NT2/D1 (cell line): ENCODE data around the gene ZNF436.
"Not testable (repeated sequence)": the region's sequence is repeated elsewhere in the genome, so short reads cannot be mapped to it uniquely, and the experiment has no call there.

ENCODE experiments used
- DNase-seq: peaks from one replicate; pipeline ENCODE4 v3.0.0-alpha.2; 2011; ENCODE audit warnings: low read depth, low spot score
- H3K27me3 ChIP-seq: 2 replicates; pipeline ENCODE4 v1.6.0; 2011; ENCODE audit warnings: mild to moderate bottlenecking; ENCODE audit not compliant: insufficient read length, insufficient read depth
- H3K36me3 ChIP-seq: 2 replicates; pipeline ENCODE4 v1.6.1; 2011; ENCODE audit warnings: mild to moderate bottlenecking, low read length, mixed read lengths; ENCODE audit not compliant: insufficient read depth, insufficient read length
- H3K4me1 ChIP-seq: 2 replicates; pipeline ENCODE4 v1.5.1; 2011; ENCODE audit not compliant: insufficient read depth, insufficient read length
- H3K4me3 ChIP-seq: 2 replicates; pipeline ENCODE4 v1.5.1; 2011; ENCODE audit warnings: low read depth; ENCODE audit not compliant: insufficient read length
- H3K9ac ChIP-seq: 2 replicates; pipeline ENCODE4 v1.6.0; 2011; ENCODE audit warnings: low read depth; ENCODE audit not compliant: insufficient read length
- H3K9me3 ChIP-seq: 2 replicates; pipeline ENCODE4 v1.5.1; 2011; ENCODE audit warnings: mild to moderate bottlenecking, low read length; ENCODE audit not compliant: insufficient read depth
- SUZ12 ChIP-seq: IDR thresholded peaks from 2 replicates; pipeline ENCODE4 v1.6.1; 2011; ENCODE audit not compliant: insufficient read length, insufficient read depth; ENCODE audit errors: extremely low read depth
- YY1 ChIP-seq: IDR thresholded peaks from 2 replicates; pipeline ENCODE4 v1.6.1; 2011; ENCODE audit not compliant: insufficient read length, insufficient read depth
- ZNF274 ChIP-seq: IDR thresholded peaks from 2 replicates; pipeline ENCODE4 v1.6.1; 2011; ENCODE audit warnings: mild to moderate bottlenecking, low read depth, low read length

ZNF436 gene

DNA sequence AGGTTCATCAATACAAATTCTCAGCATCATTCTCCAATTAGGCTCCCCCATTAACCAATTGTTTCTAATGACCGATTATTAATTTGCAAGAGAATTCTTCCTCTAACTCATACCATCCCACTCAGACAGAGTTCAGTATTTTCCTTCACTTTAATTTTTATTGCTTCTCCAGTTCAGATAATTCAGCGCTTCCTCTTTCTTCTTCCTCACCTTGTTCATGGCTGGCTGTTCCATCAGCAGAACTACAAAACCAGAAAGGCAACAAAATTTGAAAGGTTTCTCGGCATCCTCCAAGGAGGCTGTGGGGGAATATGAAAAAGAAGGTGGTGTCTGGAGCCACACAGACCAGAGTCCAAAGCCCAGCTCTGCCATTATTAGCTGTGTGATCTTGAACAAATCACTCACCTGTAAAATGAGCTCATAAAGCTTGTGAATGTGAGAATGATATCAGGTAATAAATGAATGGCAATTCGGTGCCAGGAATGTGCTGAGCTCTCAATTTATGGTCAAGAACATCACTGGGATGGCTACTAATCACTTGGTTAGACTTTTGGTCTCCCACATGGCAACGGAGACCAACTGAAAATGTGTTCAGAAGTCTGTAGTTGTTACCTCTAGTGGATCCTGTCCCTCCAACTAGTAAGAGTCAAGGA lies 11.7 kb upstream of the ZNF436 start:
- Histone ChIP-seq H3K9ac (no peak overlapping the region), H3K36me3 (no peaks in the 10 kb centered on the region), H3K4me1 (no peaks in the 10 kb centered on the region), H3K27me3 (peaks cover 72% of the 10 kb centered on the region), H3K4me3 (no peak overlapping the region), H3K9me3 (no peaks in the 10 kb centered on the region)
- TF ChIP-seq YY1 (no peak), ZNF274 (no peak), SUZ12 (no peak)
- DNase-seq: no peak

DNA sequence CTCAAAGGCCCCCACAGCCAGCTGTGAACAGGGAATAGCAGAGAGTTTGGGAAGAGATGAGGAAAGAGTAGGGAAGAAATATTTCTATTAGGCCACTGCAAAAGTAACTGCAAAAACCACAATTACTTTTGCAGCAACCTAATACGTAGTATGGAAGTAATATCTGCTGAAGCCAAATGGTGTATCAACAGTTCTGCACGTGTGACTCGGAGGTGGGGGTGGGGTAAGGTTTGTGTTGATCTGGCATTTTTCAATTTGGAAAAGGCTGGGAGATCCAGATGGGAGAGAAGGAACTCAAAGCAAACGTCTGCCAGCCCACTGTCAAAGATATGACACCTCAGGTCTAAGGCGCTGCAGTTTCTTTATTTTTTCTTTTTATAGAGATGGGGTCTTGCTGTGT lies 11.1 kb upstream of the ZNF436 start:
- Histone ChIP-seq H3K36me3 (no peaks in the 10 kb centered on the region), H3K9ac (no peak overlapping the region), H3K4me3 (no peak overlapping the region), H3K4me1 (no peaks in the 10 kb centered on the region), H3K27me3 (peaks cover 74% of the 10 kb centered on the region), H3K9me3 (no peaks in the 10 kb centered on the region)
- DNase-seq: no peak
- no peak for TF ChIP-seq ZNF274
- no peak for TF ChIP-seq YY1
- no peak for TF ChIP-seq SUZ12

DNA sequence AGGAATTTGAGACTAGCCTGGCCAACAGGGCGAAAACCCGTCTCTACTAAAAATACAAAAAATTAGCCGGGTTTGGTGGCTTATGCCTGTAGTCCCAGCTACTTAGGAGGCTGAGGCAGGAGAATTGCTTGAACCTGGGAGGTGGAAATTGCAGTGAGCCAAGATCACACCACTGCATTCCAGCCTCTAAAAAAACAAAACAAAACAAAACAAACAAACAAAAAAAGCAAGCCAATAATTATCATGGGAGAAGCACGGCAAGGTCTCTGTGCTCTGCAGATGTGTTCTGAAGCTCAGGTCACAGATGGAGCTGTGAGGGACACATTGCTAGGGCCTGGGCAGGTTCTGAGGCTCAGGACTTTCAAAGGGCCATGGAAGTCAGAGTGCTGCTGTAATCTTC lies 10.6 kb upstream of the ZNF436 start:
- not testable (repeated sequence) for H3K36me3 ChIP-seq, H3K4me1 ChIP-seq, H3K4me3 ChIP-seq, H3K9ac ChIP-seq, H3K9me3 ChIP-seq, DNase-seq
- H3K27me3 ChIP-seq: peaks cover 74% of the 10 kb centered on the region

DNA sequence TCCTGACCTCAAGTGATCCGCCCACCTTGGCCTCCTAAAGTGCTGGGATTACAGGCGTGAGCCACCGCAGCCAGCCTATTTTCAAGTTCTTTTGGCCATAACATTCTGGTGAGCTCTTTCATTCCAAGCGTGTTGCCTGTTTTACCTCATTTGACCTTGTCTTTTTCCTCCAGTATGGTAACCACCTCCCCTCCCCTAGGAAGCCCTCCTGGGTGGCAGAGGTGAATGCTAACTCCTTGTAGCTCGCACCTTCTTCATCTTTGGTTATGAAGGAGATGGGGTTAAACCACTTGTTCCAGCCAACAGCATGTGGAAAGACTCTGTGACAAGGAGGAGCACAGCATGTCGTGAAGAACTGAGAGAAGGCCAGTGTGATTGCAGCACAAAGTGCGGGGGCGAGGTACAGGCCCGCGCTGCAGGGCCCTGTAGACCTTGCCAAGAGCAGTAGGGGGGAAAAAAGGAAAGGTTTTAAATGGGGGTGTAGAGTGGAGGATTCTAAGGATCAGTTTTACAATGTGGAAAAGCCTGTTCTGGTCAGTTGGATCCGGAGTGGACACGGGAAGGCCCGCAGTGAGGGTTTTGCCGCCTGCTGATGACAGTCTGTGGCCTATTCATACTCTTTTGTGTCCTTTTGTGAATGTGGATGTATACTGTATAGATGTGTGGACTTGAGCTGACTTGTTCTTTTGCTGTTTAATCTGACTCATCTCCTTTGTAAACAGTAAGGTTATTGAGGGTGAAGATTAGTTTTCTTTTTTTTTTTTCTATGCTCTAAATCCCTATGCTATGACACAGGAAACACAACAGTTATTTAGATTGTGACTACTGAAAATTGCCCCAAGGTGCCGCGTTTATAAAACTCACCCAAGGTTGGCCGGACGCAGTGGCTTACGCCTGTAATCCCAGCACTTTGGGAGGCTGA lies 7.5 kb upstream of the ZNF436 start:
- Histone ChIP-seq H3K27me3 (peaks cover 78% of the 10 kb centered on the region), H3K9ac (no peak overlapping the region), H3K4me1 (no peaks in the 10 kb centered on the region), H3K9me3 (no peaks in the 10 kb centered on the region), H3K4me3 (no peak overlapping the region), H3K36me3 (no peaks in the 10 kb centered on the region)
- DNase-seq: no peak
- TF ChIP-seq ZNF274 (no peak), SUZ12 (no peak), YY1 (no peak)

DNA sequence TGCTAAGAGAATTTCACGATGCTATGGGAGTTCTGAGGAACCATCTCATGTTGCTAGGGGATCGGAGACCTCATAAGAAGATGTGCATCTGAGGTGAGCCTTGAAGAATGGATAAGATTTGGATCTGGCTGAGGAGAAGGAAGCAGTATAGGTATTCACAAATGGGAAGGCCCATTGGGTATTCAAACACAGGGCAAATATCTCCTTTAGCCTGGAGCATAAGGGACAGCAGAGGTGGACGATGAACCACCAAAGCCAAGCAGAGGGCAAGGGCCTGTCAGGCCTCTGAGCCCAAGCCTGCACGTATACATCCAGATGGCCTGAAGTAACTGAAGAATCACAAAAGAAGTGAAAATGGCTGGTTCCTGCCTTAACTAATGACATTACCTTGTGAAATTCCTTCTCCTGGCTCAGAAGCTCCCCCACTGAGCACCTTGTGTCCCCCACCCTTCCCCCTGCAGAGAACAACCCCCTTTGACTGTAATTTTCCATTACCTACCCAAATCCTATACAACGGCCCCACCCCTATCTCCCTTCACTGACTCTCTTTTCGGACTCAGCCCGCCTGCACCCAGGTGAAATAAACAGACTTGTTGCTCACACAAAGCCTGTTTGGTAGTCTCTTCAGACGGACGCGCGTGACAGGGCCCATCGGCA lies 4.6 kb upstream of the ZNF436 start:
- peaks cover 13% of the 10 kb centered on the region for H3K4me1 ChIP-seq
- DNase-seq, H3K4me3 ChIP-seq, H3K36me3 ChIP-seq, H3K9me3 ChIP-seq, H3K9ac ChIP-seq: not testable (repeated sequence)
- peaks cover 83% of the 10 kb centered on the region for H3K27me3 ChIP-seq

DNA sequence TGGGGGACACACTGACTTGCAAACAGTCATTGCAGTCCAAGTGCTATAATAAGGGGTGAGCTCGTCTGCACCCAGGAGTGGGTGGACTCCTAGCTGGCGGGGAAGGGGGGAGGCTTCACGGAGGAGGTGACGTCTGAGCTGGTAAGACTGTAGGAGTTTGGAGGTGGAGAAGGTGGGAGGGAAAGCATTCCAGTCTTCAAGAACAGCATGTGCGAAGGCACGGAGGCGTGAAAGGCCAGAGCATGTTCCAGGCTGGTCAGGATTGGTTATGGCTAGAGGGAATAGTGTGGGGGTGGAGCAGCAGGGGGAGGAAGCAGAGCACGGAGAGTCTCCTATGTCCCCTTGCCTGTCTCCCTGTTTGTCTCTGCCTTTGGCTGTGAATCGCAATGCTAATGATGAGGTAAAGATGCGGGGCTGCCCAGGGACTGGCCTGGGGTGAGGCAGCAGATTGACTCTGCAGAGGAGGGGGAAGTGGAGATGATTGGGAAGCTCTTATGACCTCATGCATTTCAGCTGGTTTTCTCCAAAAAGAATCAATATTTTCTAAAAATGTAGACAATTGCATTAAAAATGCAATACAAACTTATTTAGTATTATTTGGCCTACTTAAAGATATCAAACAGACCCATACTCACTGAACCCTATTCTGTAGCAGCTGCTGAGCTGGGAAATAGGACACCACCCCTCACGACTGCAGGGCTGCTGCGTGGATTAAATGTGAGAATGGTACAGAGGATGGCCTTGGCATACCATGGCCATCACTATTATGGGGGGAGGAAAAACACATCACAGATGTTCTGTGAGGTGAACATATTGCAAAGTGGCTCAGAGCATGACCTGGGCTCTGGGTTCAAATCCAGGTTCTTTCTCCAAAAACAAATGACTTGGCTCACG lies 2.6 kb upstream of the ZNF436 start:
- H3K9me3 ChIP-seq: no peaks in the 10 kb centered on the region
- no peak overlapping the region for H3K4me3 ChIP-seq
- no peaks in the 10 kb centered on the region for H3K36me3 ChIP-seq
- TF ChIP-seq YY1 (no peak), ZNF274 (no peak), SUZ12 (no peak)
- peaks cover 80% of the 10 kb centered on the region for H3K27me3 ChIP-seq
- no peak overlapping the region for H3K9ac ChIP-seq
- peaks cover 13% of the 10 kb centered on the region for H3K4me1 ChIP-seq
- DNase-seq: no peak
